ENCODE data around the gene SEMA6B. TPM values are rescaled to one million over a fixed set of nuclear protein-coding genes. Genes with fewer than 3 reads are reported as not detected.

Gene SEMA6B
- total RNA-seq, 2 donors from 2014 or later: 3.9 to 10.8 TPM

GRCh38 chr19:4588291-4588761 is 28.8 kb upstream of the SEMA6B start:
- H3K4me1 ChIP-seq: peaks cover 0 to 13% of the 10 kb centered on the region in 2 donors
- no peak for DNase-seq (ENCODE audit: low spot score)
- H3K27me3 ChIP-seq: peaks cover 0 to 15% of the 10 kb centered on the region in 2 donors
- no peak overlapping the region for H3K27ac ChIP-seq
- no peaks in the 10 kb centered on the region for H3K9me3 ChIP-seq
- TF ChIP-seq CTCF (IDR thresholded peaks at IDR 0.05): no peak
- H3K36me3 ChIP-seq: no peaks in the 10 kb centered on the region
- no peak overlapping the region for H3K4me3 ChIP-seq

GRCh38 chr19:4587527-4587926 is 28.0 kb upstream of the SEMA6B start:
- no peak overlapping the region for H3K4me3 ChIP-seq
- peaks cover 0 to 13% of the 10 kb centered on the region in 2 donors for H3K4me1 ChIP-seq
- no peaks in the 10 kb centered on the region for H3K9me3 ChIP-seq
- no peak for TF ChIP-seq CTCF (IDR thresholded peaks at IDR 0.05)
- H3K27me3 ChIP-seq: peaks cover 0 to 15% of the 10 kb centered on the region in 2 donors
- H3K27ac ChIP-seq: no peak overlapping the region
- no peaks in the 10 kb centered on the region for H3K36me3 ChIP-seq
- DNase-seq (ENCODE audit: low spot score): no peak

DNA sequence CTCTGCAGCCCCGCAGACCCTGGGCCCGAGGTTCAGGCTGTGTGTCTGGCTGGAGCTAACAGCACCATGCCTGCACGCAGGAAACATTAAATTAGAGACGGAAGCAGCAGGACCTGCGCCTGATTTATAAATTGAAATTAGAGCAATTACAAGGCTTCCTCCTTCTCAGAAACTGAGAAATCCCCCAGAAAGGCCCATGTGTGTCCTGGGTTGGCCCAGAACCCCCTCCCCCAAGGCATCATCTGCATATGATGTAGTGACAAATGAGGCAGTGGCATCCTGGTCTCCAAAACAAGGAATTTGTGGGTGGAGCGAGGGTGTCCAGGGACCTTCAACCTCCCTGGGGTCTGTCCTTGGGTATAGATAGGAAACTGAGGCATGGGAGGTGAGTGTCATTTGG is 27.2 kb upstream of the SEMA6B start:
- Histone ChIP-seq H3K4me3 (no peak overlapping the region), H3K9me3 (no peaks in the 10 kb centered on the region), H3K27me3 (peaks cover 0 to 15% of the 10 kb centered on the region in 2 donors), H3K27ac (no peak overlapping the region), H3K4me1 (peaks cover 0 to 16% of the 10 kb centered on the region in 2 donors), H3K36me3 (no peaks in the 10 kb centered on the region)
- no peak for TF ChIP-seq CTCF (IDR thresholded peaks at IDR 0.05)
- DNase-seq (ENCODE audit: low spot score): no peak

DNA sequence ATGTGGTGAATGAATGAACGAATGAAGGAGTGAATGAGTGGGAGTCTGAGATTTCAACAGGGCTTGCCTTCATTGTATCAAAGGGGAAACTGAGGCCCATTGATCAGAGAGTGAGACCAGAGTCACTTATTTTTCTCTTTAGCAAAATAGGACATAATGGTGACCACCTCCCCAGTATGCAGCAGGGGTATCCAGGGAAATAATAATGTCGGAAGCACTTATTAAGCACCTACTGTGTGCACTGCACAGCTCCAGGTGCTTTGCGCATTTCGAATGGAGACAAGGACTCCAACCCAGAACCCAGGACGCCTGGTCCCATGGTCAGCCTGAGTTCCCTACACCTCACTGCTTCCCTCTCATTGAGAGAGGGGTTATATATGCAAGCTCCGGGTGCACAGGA is 26.8 kb upstream of the SEMA6B start:
- Histone ChIP-seq H3K36me3 (no peaks in the 10 kb centered on the region), H3K4me1 (peaks cover 0 to 17% of the 10 kb centered on the region in 2 donors)

GRCh38 chr19:4585556-4585955 is 26.1 kb upstream of the SEMA6B start:
- Histone ChIP-seq H3K27me3 (peaks cover 0 to 16% of the 10 kb centered on the region in 2 donors), H3K27ac (no peak overlapping the region), H3K4me3 (no peak overlapping the region), H3K4me1 (peaks cover 0 to 24% of the 10 kb centered on the region in 2 donors), H3K36me3 (no peaks in the 10 kb centered on the region), H3K9me3 (no peaks in the 10 kb centered on the region)
- no peak for DNase-seq (ENCODE audit: low spot score)
- TF ChIP-seq CTCF (IDR thresholded peaks at IDR 0.05): no peak

More for the DNA sequence above, 26.8 kb upstream of the SEMA6B start:
- H3K4me3 ChIP-seq: no peak overlapping the region
- no peak for DNase-seq (ENCODE audit: low spot score)
- no peak overlapping the region for H3K27ac ChIP-seq
- no peaks in the 10 kb centered on the region for H3K9me3 ChIP-seq
- peaks cover 0 to 15% of the 10 kb centered on the region in 2 donors for H3K27me3 ChIP-seq
- no peak for TF ChIP-seq CTCF (IDR thresholded peaks at IDR 0.05)

All from right atrium auricular region (tissue), 2 donors.